Measurements from ENCODE around the gene PRSS36. TPM values are rescaled to one million over a fixed set of nuclear protein-coding genes. Genes with fewer than 3 reads are reported as not detected.

The PRSS36 gene
- total RNA-seq, 1 experiment from 2014 or later, result 0.41 TPM

- Histone ChIP-seq H3K4me3 (ENCODE audit: low read depth, low read length, poor library complexity, severe bottlenecking) (no peak overlapping the region), H3K9me3 (ENCODE audit: low read depth, low read length, poor library complexity, severe bottlenecking) (no peaks in the 10 kb centered on the region), H3K27me3 (replicated peaks; ENCODE audit: insufficient read depth, low read depth, low read length, poor library complexity) (no peaks in the 10 kb centered on the region), H3K27ac (ENCODE audit: low read depth, low read length, poor library complexity, severe bottlenecking) (no peak overlapping the region), H3K4me1 (ENCODE audit: insufficient read depth, low read length, poor library complexity, severe bottlenecking) (no peaks in the 10 kb centered on the region), H3K36me3 (ENCODE audit: insufficient read depth, low read length, poor library complexity, severe bottlenecking) (peaks cover 8% of the 10 kb centered on the region)
- POLR2A ChIA-PET (ENCODE audit: low non-redundant PET), result no interaction called here
- TF ChIP-seq CTCF (conservative IDR thresholded peaks at IDR 0.05; ENCODE audit: low read depth, low read length) (no peak), EZH2 (IDR thresholded peaks at IDR 0.05; ENCODE audit: borderline replicate concordance, low read depth, low read length, poor library complexity, severe bottlenecking) (no peak)
- no peak for DNase-seq (ENCODE audit: low spot score)
- BruUV-seq (replicated peaks), result no TSS peak
- intact Hi-C loops (cut with micrococcal nuclease; ENCODE audit: unreplicated experiment), result no loop called here
- CTCF ChIA-PET, result no interaction called here
Measured at GRCh38 chr16:31131841-31132271, 18.0 kb downstream of the PRSS36 start.

GRCh38 chr16:31131416-31131815 is 18.4 kb downstream of the PRSS36 start:
- intact Hi-C loops (cut with micrococcal nuclease; ENCODE audit: unreplicated experiment), result no loop called here
- Histone ChIP-seq H3K27ac (ENCODE audit: low read depth, low read length, poor library complexity, severe bottlenecking) (no peak overlapping the region), H3K27me3 (replicated peaks; ENCODE audit: insufficient read depth, low read depth, low read length, poor library complexity) (no peaks in the 10 kb centered on the region), H3K9me3 (ENCODE audit: low read depth, low read length, poor library complexity, severe bottlenecking) (no peaks in the 10 kb centered on the region), H3K4me1 (ENCODE audit: insufficient read depth, low read length, poor library complexity, severe bottlenecking) (no peaks in the 10 kb centered on the region), H3K36me3 (ENCODE audit: insufficient read depth, low read length, poor library complexity, severe bottlenecking) (peaks cover 8% of the 10 kb centered on the region), H3K4me3 (ENCODE audit: low read depth, low read length, poor library complexity, severe bottlenecking) (no peak overlapping the region)
- no TSS peak for BruUV-seq (replicated peaks)
- no peak for DNase-seq (ENCODE audit: low spot score)
- CTCF ChIA-PET, result no interaction called here
- TF ChIP-seq CTCF (conservative IDR thresholded peaks at IDR 0.05; ENCODE audit: low read depth, low read length) (no peak), EZH2 (IDR thresholded peaks at IDR 0.05; ENCODE audit: borderline replicate concordance, low read depth, low read length, poor library complexity, severe bottlenecking) (no peak)
- POLR2A ChIA-PET (ENCODE audit: low non-redundant PET), result no interaction called here

- TF ChIP-seq CTCF (conservative IDR thresholded peaks at IDR 0.05; ENCODE audit: low read depth, low read length), result no peak
- no peak for TF ChIP-seq EZH2 (IDR thresholded peaks at IDR 0.05; ENCODE audit: borderline replicate concordance, low read depth, low read length, poor library complexity, severe bottlenecking)
- no peak overlapping the region for H3K4me3 ChIP-seq (ENCODE audit: low read depth, low read length, poor library complexity, severe bottlenecking)
- intact Hi-C loops (cut with micrococcal nuclease; ENCODE audit: unreplicated experiment), result no loop called here
Measured at GRCh38 chr16:31130899-31131298, 19.0 kb downstream of the PRSS36 start.

More at GRCh38 chr16:31130899-31131298, 19.0 kb downstream of the PRSS36 start:
- BruUV-seq (replicated peaks), result no TSS peak
- DNase-seq (ENCODE audit: low spot score), result no peak
- Histone ChIP-seq H3K36me3 (ENCODE audit: insufficient read depth, low read length, poor library complexity, severe bottlenecking) (peaks cover 8% of the 10 kb centered on the region), H3K27me3 (replicated peaks; ENCODE audit: insufficient read depth, low read depth, low read length, poor library complexity) (no peaks in the 10 kb centered on the region), H3K27ac (ENCODE audit: low read depth, low read length, poor library complexity, severe bottlenecking) (no peak overlapping the region), H3K4me1 (ENCODE audit: insufficient read depth, low read length, poor library complexity, severe bottlenecking) (no peaks in the 10 kb centered on the region), H3K9me3 (ENCODE audit: low read depth, low read length, poor library complexity, severe bottlenecking) (no peaks in the 10 kb centered on the region)
- POLR2A ChIA-PET (ENCODE audit: low non-redundant PET), result no interaction called here
- CTCF ChIA-PET, result no interaction called here

Measured in A673 (cell line).